Panc1 (cell line): ENCODE results near the gene SLC46A2. TPM values are rescaled to one million over a fixed set of nuclear protein-coding genes. Genes with fewer than 3 reads are reported as not detected.

ENCODE experiments used
- ATAC-seq: fragments of 200-7000 bp; cut with Tn5 transposase; 2 replicates; pipeline ENCODE4 v1.9.1; 2020; ENCODE audit warnings: mild to moderate bottlenecking, moderate library complexity
- BruUV-seq: library from RNA; stranded (reverse); fragments of 400-500 nt; replicated peaks from 2 replicates; lab custom pipeline; 2021; lab: Mats Ljungman, UMichigan
- CTCF ChIA-PET: fragments of 300-600 bp; sonication (Branson Sonifier 250); formaldehyde crosslinking; loops from one replicate; lab custom pipeline; 2022; ENCODE audit warnings: antibody characterized with exemption; lab: Charles Lee
- POLR2A ChIA-PET: fragments of 300-600 bp; sonication (Branson Sonifier 250); formaldehyde crosslinking; loops from one replicate; lab custom pipeline; 2022; ENCODE audit warnings: antibody characterized with exemption; lab: Charles Lee
- DNase-seq: peaks from one replicate; pipeline ENCODE4 v3.0.0-alpha.2; 2010; ENCODE audit warnings: low read depth, low spot score
- H3K27ac ChIP-seq: 2 replicates; pipeline ENCODE4 v1.5.1; 2011; ENCODE audit warnings: mild to moderate bottlenecking, low read length, inconsistent platforms
- H3K27me3 ChIP-seq: fragments of 200-500 bp; sonication (Bioruptor generic); 2 replicates; pipeline ENCODE4 v1.6.0; 2014; ENCODE audit warnings: low read length, inconsistent platforms; ENCODE audit not compliant: control insufficient read depth, insufficient read depth
- H3K36me3 ChIP-seq: fragments of 200-500 bp; sonication (Bioruptor generic); 2 replicates; pipeline ENCODE4 v1.5.1; 2014; ENCODE audit warnings: inconsistent platforms, mild to moderate bottlenecking, low read length, moderate library complexity; ENCODE audit not compliant: control insufficient read depth, insufficient read depth
- H3K4me1 ChIP-seq: 2 replicates; pipeline ENCODE4 v1.5.1; 2011; ENCODE audit warnings: inconsistent platforms, mild to moderate bottlenecking, low read length, moderate library complexity; ENCODE audit not compliant: control insufficient read depth, insufficient read depth
- H3K4me3 ChIP-seq, 2 experiments: 2 replicates each; pipeline ENCODE4 v1.5.1; 2011 to 2012; ENCODE audit warnings: low read depth in 2 of 2, low read length in 2 of 2, mild to moderate bottlenecking in 2 of 2, inconsistent platforms in 1 of 2, moderate library complexity in 1 of 2
- H3K9me3 ChIP-seq: fragments of 200-500 bp; sonication (Bioruptor generic); 2 replicates; pipeline ENCODE4 v1.5.1; 2014; ENCODE audit warnings: low read depth, mild to moderate bottlenecking, inconsistent platforms, low read length, moderate library complexity; ENCODE audit not compliant: control insufficient read depth, insufficient read depth
- CTCF ChIP-seq: fragments of 450-650 bp; IDR thresholded peaks from 2 replicates; pipeline ENCODE4 v1.5.1; 2017; ENCODE audit warnings: mild to moderate bottlenecking
- POLR2AphosphoS5 ChIP-seq: IDR thresholded peaks from 2 replicates; pipeline ENCODE4 v1.6.1; 2012; ENCODE audit warnings: mild to moderate bottlenecking, low read depth, low read length, moderate library complexity
- REST ChIP-seq, 2 experiments: IDR thresholded peaks; 2 replicates each; pipeline ENCODE4 v1.6.1; 2011 to 2012; ENCODE audit warnings: low read depth in 2 of 2, control low read depth in 1 of 2, low read length in 1 of 2, mild to moderate bottlenecking in 1 of 2, moderate library complexity in 1 of 2; ENCODE audit not compliant: insufficient read depth in 1 of 2
- SIN3A ChIP-seq: IDR thresholded peaks from 2 replicates; pipeline ENCODE4 v1.6.1; 2012; ENCODE audit warnings: low read depth, mild to moderate bottlenecking, low read length, moderate library complexity, borderline replicate concordance; ENCODE audit not compliant: insufficient read depth
- TCF7L2 ChIP-seq: IDR thresholded peaks from 2 replicates; pipeline ENCODE4 v1.6.1; 2011; ENCODE audit warnings: mild to moderate bottlenecking, low read depth, low read length, inconsistent platforms
- in situ Hi-C: cut with HindIII; loops from 2 replicates; pipeline ENCODE4 v1.10.0; 2016; ENCODE audit warnings: low sequenced_read_pairs, low pct_unique_long_range_greater_than_20kb
- intact Hi-C: fragments of 100-400 bp; cut with micrococcal nuclease; formaldehyde crosslinking; loops from one replicate; pipeline ENCODE4 v1.10.0; 2022; ENCODE audit not compliant: unreplicated experiment
- total RNA-seq: library from RNA; stranded (reverse); gene quantifications from one replicate; pipeline ENCODE4 v1.2.1, GENCODE V29; 2021; ENCODE audit not compliant: unreplicated experiment

The SLC46A2 gene
- total RNA-seq, 1 experiment from 2014 or later, result not detected

GRCh38 chr9:112884721-112885120 lies 6.0 kb downstream of the SLC46A2 start:
- H3K27me3 ChIP-seq, result no peaks in the 10 kb centered on the region
- H3K4me3 ChIP-seq, result no peak overlapping the region
- BruUV-seq, result no TSS peak
- ChIA-PET POLR2A (no interaction called here), CTCF (interaction anchor here (0.5 kb wide), 1 partner anchor 41 kb away, joined by 4 read pairs; no protein-coding TSS in a partner anchor)
- no peak overlapping the region for H3K27ac ChIP-seq
- H3K9me3 ChIP-seq, result no peaks in the 10 kb centered on the region
- in situ Hi-C loops (no loop called here), intact Hi-C loops (no loop called here)
- DNase-seq (no peak), ATAC-seq (no peak)
- no peaks in the 10 kb centered on the region for H3K4me1 ChIP-seq
- H3K36me3 ChIP-seq, result no peaks in the 10 kb centered on the region
- TF ChIP-seq REST (IDR thresholded peaks at IDR 0.05; ENCODE audit: insufficient read depth in 1 of 2, low read depth in 2 of 2, low read length in 1 of 2) (no peak), SIN3A (no peak), POLR2AphosphoS5 (no peak), TCF7L2 (no peak), CTCF (no peak)

GRCh38 chr9:112884101-112884500 lies 6.6 kb downstream of the SLC46A2 start:
- DNase-seq, result no peak
- ChIA-PET CTCF (no interaction called here), POLR2A (no interaction called here)
- no peak for TF ChIP-seq SIN3A
- no peak for TF ChIP-seq TCF7L2
- TF ChIP-seq CTCF, result no peak
- no peak for TF ChIP-seq REST (IDR thresholded peaks at IDR 0.05; ENCODE audit: insufficient read depth in 1 of 2, low read depth in 2 of 2, low read length in 1 of 2)
- TF ChIP-seq POLR2AphosphoS5, result no peak
- no peaks in the 10 kb centered on the region for H3K27me3 ChIP-seq
- no peak overlapping the region for H3K4me3 ChIP-seq
- no peaks in the 10 kb centered on the region for H3K9me3 ChIP-seq
- BruUV-seq, result no TSS peak
- no peaks in the 10 kb centered on the region for H3K36me3 ChIP-seq
- in situ Hi-C loops, result no loop called here
- intact Hi-C loops, result no loop called here
- no peak overlapping the region for H3K27ac ChIP-seq
- no peak for ATAC-seq
- no peaks in the 10 kb centered on the region for H3K4me1 ChIP-seq
